Stimulated activated CD4-positive, alpha-beta T cell treated with anti-CD3 and anti-CD28 coated beads, TNF-alpha, amount 100 ng/mL, for 1 hour (primary cell): ENCODE results near the gene PLEKHG5.

Experiments
- DNase-seq, 3 donors: peaks; one replicate each; pipeline ENCODE4 v3.0.0-alpha.2; 2020; ENCODE audit warnings: low read depth in 3 of 3, low spot score in 1 of 3

PLEKHG5 gene

GRCh38 chr1:6427441-6428390, 63.8 kb downstream of the PLEKHG5 start:
- no peak for DNase-seq

DNA sequence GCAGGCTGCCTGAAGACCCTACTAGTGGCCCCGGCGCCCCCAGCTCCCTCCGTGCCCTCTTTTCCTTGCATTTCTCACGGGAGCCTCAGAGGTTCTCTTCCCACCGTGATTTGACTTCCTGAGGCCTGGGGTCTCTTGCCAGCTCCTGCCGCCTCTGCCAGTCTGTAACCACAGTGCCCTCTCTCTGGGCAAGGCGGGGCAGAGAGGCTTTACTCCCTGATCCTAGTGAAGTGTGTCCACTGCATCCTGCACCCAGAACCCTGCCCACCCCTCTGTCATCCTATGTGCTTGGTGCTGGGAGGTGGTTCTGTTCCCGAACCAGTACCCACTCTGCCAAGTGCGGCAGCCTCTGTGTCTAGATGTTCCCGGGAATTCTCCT, 64.5 kb downstream of the PLEKHG5 start:
- DNase-seq: no peak

DNA sequence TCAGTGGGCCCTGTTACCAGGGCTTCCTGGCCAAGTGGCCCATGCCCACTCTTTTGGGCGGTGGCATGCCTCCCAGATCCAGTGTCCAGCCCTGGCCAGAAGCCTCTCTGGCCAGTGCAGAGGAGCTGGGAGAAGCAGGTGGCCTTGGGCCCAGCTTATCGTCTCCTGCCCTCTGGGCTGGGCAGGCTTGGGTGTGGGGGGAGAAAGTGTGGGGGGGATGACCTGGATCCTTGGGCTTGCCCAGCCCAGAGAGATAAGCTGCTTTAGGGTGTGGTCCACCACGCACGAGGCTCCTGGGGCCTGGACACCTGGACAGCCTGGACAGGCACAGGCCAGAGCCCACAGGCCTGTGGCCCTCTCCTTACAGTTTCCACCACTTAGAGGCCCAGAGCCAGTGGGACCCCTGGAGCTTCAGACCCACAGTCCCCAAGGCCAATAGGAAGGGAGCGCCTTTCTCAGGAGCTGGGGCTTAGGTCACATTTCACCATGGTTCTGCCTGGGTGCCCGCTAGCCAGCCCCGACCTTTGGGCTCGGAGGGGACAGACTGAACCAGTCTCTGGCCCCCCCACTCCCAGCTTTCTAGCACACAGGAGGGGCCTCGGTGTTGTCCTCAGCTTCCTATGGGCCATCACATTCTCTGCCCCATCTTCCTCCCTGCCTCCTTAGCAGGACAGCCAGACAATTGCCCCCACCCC, 65.0 kb downstream of the PLEKHG5 start:
- DNase-seq: no peak

GRCh38 chr1:6425658-6426057, 65.8 kb downstream of the PLEKHG5 start:
- no peak for DNase-seq

- DNase-seq: no peak
Measured at GRCh38 chr1:6424619-6425593, 66.6 kb downstream of the PLEKHG5 start, which contains the start of gene ESPN. Gene ESPN, plus strand, starts transcription at chr1:6424776. Its CDS starts 180 bp downstream, at chr1:6424956.

- DNase-seq: no peak
Measured at GRCh38 chr1:6424000-6424565, 67.4 kb downstream of the PLEKHG5 start.

- peak; percentile 38 to 64 (median 48) for DNase-seq
Measured at GRCh38 chr1:6423321-6423999, 68.0 kb downstream of the PLEKHG5 start.

DNA sequence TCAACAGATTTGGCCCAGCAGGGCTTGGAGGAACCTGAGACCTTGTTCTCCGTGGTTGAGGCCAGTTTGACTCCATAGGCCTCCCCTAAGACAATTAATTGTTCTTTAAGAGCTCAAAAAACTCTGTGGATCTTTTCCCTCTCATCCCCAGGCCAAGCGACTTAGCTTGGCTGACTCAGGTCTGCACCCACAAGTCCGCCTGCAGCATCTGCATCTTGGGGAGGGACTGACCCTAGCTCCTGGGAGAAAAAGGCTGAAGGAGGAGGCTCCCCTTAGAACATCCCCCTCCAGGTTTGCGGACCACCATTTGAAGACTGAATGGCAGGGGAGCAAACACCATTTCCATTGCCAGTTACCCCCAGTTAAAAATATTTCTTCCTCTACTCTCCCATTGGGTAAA, 70.2 kb downstream of the PLEKHG5 start:
- DNase-seq: no peak

DNA sequence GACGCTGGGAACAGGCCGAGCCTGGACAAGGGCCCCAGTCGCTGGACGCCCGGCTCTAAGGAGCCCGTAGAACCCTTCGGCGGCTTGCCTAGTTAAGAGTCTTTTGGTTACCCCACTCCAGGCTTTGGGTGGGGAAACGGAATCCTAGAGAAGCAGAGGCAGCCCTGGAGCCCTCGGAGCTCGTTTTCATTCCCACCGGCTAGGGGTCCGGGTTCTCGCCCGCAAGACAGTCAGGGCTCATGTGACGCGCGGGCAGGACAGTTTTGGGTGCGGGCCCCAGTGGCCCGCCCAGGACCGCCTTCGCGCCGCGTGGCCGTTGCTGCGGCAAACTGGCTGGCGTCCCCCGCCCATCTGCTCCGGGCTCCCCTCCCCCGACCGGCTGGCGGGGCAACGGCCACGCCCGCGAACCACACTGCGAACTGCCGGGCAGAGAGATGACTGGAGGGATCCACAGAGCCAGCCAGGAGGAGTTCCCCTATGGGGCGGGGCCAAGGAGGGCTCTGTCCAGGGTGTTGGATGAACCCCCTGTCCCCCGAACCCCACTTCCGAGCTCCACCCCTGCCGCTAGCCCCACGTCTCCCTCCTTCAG, 70.9 kb downstream of the PLEKHG5 start:
- DNase-seq: no peak

DNA sequence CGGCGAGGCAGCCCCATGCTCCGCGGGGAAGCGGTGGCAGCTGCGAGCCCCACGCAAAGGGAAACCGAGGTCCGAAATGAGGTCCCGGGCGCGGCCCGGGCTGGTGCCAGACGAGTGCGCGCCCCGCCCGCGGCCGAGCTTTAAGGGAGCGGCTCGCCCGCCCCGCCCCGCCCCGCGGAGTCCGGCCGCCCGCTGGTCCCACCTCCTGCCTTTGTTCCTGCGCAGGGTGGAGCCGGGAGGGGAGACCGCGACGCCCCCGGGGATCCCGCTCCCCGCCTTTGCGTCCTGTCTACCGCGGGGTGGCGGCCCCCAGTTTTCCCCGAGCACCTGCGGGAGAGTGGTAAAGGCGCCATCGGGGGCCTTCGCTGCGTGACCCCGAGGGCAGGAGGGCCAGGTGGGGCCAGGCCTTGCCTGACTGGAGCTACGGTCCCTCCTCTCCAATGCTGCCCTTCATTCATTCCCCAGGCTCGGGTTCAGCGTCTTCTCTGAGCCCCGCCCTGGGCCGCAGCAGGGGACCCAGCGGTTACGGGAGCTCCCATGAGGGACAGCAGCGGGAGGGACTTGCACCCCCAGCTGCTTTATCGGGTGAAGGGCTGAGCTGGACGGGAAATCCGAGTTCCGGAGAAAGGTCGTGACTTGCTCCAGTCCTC, 71.5 kb downstream of the PLEKHG5 start, which contains the start of gene HES2:
TSS of gene HES2 (minus strand) at position 116 of the 650 bp plus-strand sequence. CDS start at position 17, 99 bp downstream.
- DNase-seq: no peak

- DNase-seq: no peak
Measured at GRCh38 chr1:6419397-6419803, 72.1 kb downstream of the PLEKHG5 start.

GRCh38 chr1:6418668-6419396, 72.6 kb downstream of the PLEKHG5 start:
- DNase-seq: no peak

DNA sequence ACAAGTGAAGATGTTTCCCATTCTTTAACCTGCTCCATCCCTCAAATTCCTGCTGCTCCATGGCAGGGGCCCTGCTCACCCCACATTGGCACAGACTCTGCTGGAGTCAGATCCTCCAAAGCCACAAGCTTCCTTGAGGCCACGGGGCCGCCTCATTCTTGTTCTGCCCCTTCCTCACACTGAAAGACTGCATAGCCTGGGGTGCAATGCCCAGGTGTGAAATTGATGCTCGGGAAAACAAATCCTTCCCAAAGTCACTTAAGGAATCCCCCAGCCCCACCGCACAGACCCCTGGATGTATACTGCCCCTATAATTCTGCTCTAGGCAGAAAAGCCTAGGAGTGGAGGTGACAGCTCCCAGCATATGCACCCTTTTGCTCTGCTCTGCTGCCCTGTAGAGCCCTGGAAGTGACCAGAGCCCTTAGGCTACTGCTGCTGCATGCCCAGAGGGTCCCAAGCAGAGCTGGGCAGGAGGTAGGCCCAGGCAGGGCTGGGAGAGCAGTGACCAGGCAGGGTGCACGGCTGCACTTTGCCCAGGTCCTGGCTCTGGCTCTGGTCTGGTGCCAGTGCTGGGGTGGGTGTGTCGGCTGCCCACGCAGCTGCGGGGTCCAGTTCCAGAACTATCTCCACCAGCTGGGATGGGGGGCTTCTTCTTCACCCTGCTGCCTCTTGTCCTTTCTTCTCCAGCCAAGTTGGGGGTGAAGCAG, 73.4 kb downstream of the PLEKHG5 start:
- DNase-seq: no peak
